NT2/D1 (cell line): ENCODE measurements around the gene CALR3.

Experiments
- SUZ12 ChIP-seq: IDR thresholded peaks from 2 replicates; pipeline ENCODE4 v1.6.1; 2011; ENCODE audit not compliant: insufficient read length, insufficient read depth; ENCODE audit errors: extremely low read depth
- YY1 ChIP-seq: IDR thresholded peaks from 2 replicates; pipeline ENCODE4 v1.6.1; 2011; ENCODE audit not compliant: insufficient read length, insufficient read depth
- ZNF274 ChIP-seq: IDR thresholded peaks from 2 replicates; pipeline ENCODE4 v1.6.1; 2011; ENCODE audit warnings: mild to moderate bottlenecking, low read depth, low read length

GRCh38 chr19:16458391-16459341, 37.3 kb downstream of the CALR3 start:
- TF ChIP-seq SUZ12: no peak
- TF ChIP-seq YY1: no peak
- no peak for TF ChIP-seq ZNF274
